Ecto neural progenitor cell (in vitro differentiated cells): Measurements from ENCODE around the gene PSMB9.

Experiments
- DNase-seq: peaks from one replicate; pipeline ENCODE4 v3.0.0-alpha.2; 2018; ENCODE audit warnings: low spot score

The PSMB9 gene

GRCh38 chr6:32906539-32906938 is 52.5 kb downstream of the PSMB9 start:
- DNase-seq, result no peak

- no peak for DNase-seq
Measured at GRCh38 chr6:32908897-32909296, 54.9 kb downstream of the PSMB9 start.
